Measurements from ENCODE around the gene BAZ2B.

DNA sequence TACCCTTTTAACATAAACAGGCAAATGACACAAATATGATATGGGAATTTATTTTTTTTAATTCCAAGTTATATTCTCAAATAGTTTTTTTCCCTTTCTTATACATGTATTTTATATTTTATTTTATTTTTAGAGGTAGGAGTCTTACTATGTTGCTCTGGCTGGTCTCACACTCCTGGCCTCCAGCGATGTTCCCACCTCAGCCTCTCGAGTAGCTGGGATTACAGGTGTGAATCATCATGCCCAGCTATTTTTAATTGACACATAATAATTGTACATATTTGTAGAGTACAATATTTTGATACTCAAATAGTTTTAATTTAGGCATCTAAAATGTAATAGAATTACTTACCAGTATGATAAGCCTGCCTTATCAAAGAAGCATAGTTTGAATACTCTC is 12.2 kb downstream of the BAZ2B start:
- TF ChIP-seq POLR2AphosphoS5 (IDR thresholded peaks at IDR 0.05) = no peak
- TF ChIP-seq POLR2A (IDR thresholded peaks at IDR 0.05) = no peak
